Lower leg skin (tissue), 4 donors: ENCODE measurements around the gene ATP5F1D. TPM values are rescaled to one million over a fixed set of nuclear protein-coding genes. Genes with fewer than 3 reads are reported as not detected.

ENCODE experiments used
- DNase-seq, 2 donors: peaks; one replicate each; pipeline ENCODE4 v3.0.0-alpha.2; 2019; ENCODE audit warnings: low spot score in 2 of 2
- H3K4me3 ChIP-seq: fragments of 200-600 bp; sonication (generic); 2 replicates; pipeline ENCODE4 v1.5.1; 2017; ENCODE audit warnings: mild to moderate bottlenecking, low read depth; ENCODE audit not compliant: poor library complexity, severe bottlenecking
- CTCF ChIP-seq, 3 donors: fragments of 450-650 bp; IDR thresholded peaks; one replicate each; pipeline ENCODE4 v1.5.1; 2016; ENCODE audit warnings: antibody characterized with exemption in 3 of 3, mild to moderate bottlenecking in 3 of 3, moderate library complexity in 2 of 3
- POLR2A ChIP-seq, 2 donors: fragments of 450-650 bp; IDR thresholded peaks; one replicate each; pipeline ENCODE4 v1.6.1; 2016 to 2017; ENCODE audit warnings: antibody characterized with exemption in 2 of 2, mild to moderate bottlenecking in 1 of 2, moderate library complexity in 1 of 2
- WGBS, 2 donors: methylation state at CpG; one replicate each; pipeline ENCODE4 v1.1.5; 2018; 5-methylcytosine and 5-hydroxymethylcytosine counted together
- intact Hi-C: fragments of 100-400 bp; cut with DNase I; formaldehyde crosslinking; loops from one replicate; pipeline ENCODE4 v1.15.0; 2023; ENCODE audit warnings: low total_unique reads
- total RNA-seq, 4 donors: library from RNA; depleted of rRNA; stranded (reverse); fragments of >200 nt; gene quantifications; one replicate each; pipeline ENCODE4 v1.1.0, GENCODE V29; 2016

Gene ATP5F1D
- total RNA-seq, 4 donors from 2014 or later = 121 to 198 (median 146) TPM

GRCh38 chr19:1288833-1289685 lies 47.5 kb downstream of the ATP5F1D start:
- WGBS, 2 donors = 63 to 65% methylated on average over 24 to 31 of the region's 41 CpGs
- intact Hi-C loops = loop anchor here (10.0 kb wide), 1 partner anchor 66 kb away; a partner anchor contains a TSS
- H3K4me3 ChIP-seq = no peak overlapping the region
- TF ChIP-seq POLR2A (IDR thresholded peaks at IDR 0.05) (no peak), CTCF (IDR thresholded peaks at IDR 0.05) (no peak)
- DNase-seq = no peak

- DNase-seq = no peak
- intact Hi-C loops = loop anchor here (10.0 kb wide), 1 partner anchor 65 kb away; a partner anchor contains a TSS
- 62 to 66% methylated on average over 11 to 15 of the region's 19 CpGs for WGBS, 2 donors
Observed at GRCh38 chr19:1289686-1290025, 48.1 kb downstream of the ATP5F1D start.

GRCh38 chr19:1290196-1290702 lies 48.7 kb downstream of the ATP5F1D start:
- TF ChIP-seq POLR2A (IDR thresholded peaks at IDR 0.05) (no peak), CTCF (IDR thresholded peaks at IDR 0.05) (no peak)
- intact Hi-C loops = no loop called here
- 75 to 88% methylated on average over 13 to 23 of the region's 24 CpGs for WGBS, 2 donors
- no peak overlapping the region for H3K4me3 ChIP-seq
- DNase-seq = no peak

More at GRCh38 chr19:1289686-1290025, 48.1 kb downstream of the ATP5F1D start:
- TF ChIP-seq CTCF (IDR thresholded peaks at IDR 0.05) = no peak
- TF ChIP-seq POLR2A (IDR thresholded peaks at IDR 0.05) = no peak
- H3K4me3 ChIP-seq = no peak overlapping the region

DNA sequence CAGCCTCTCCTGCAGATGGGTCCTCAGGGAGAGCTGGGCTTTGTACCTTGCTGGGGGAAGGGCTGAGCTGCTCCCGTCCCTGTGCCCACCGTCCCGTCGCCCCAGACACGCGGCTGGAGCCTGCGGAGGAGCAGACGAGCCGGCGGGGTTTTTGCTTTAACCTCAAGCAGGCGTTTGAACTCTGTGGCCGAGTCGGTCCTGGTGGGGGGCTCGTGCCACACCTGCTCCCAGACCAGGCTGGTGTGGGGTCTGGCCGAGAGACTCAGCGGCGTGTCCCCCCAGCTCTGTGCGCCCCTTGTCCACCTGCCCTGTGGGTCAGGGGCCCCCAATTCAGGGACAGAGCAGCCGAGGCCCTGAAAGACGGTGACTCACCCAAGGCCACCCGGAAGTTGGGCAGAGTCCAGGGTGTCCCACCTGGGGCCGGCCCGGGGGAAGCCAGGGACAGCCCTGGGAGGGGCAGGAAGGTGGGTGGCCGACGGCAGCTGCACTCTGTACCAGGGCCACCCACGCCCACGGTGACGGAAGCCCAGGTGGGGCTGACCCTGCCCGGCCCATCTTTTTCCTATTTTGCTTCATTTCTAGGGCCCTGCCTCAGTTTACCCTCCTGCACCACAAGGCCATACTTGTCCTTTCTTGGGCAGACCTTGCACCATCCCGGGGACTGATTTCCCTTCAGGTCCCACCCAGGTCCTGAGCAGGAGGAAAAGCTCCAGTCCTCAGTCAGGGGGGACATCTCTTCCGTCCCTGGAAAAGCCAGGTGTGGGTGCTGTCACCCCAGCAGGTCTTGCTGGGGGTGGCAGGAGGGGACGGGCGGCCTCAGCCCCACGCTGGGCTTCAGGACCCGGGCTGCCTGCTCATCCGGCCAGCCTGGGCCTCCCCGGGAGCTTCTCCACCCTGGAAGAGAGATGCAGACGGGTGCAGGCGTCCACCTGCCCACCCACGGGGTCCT lies 49.4 kb downstream of the ATP5F1D start:
- WGBS, 2 donors = 59 to 69% methylated on average over 27 to 37 of the region's 40 CpGs

More for the DNA sequence above, 49.4 kb downstream of the ATP5F1D start:
- TF ChIP-seq CTCF (IDR thresholded peaks at IDR 0.05) = no peak
- no peak for TF ChIP-seq POLR2A (IDR thresholded peaks at IDR 0.05)
- intact Hi-C loops = no loop called here
- H3K4me3 ChIP-seq = no peak overlapping the region
- DNase-seq = no peak
